ENCODE data around the gene ETS2. TPM values are rescaled to one million over a fixed set of nuclear protein-coding genes. Genes with fewer than 3 reads are reported as not detected.

Gene ETS2
- total RNA-seq, 1 experiment from 2014 or later: 132 TPM

DNA sequence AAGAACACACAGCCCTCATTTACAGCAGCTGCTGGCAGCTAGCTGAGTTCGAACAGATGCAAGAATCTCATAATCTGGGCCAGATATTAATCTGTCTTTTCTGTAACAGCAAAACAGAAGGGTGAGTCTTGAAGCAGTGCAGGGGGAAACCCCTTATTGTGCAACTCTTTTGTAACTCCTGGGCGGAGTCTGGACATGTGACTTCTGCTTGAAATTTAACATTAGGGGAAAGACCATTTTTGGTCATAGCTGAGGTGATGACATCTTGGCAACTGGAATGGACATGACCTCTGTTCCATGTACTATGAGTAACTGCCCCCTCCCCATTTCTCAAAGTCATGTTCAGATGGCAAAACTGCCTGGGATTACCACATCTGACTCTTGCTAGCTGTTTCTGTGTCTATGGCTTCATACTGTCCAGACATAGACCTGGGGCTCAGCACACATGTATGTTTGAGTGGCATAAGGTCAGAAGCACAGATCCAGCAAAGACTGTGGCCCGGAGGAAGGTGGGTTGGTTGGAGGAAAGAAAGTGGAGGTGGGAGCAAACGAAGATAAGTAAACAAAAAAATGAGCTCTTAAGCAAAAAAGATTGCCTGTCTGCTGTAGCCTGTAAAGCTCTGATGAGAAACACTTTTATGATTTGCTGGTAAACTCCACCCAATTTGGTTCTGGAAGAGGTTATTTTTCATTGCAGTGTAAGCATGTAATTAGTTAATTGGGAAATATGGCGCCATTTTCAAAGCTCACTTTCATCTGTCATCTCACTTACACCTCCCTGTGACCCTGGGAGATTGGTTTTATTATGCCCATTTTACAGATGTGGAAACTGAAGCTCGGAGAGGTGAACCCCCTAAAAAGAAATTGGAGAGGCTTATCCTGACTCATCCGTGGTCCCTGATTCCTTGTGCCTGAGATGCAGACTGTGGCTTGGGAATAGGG is 26.1 kb downstream of the ETS2 start:
- CTCF ChIA-PET: no interaction called here
- TF ChIP-seq SIN3A (IDR thresholded peaks at IDR 0.05; ENCODE audit: borderline replicate concordance, insufficient read depth, low read depth, low read length) (no peak), POLR2AphosphoS5 (IDR thresholded peaks at IDR 0.05; ENCODE audit: low read depth, low read length) (no peak), TCF7L2 (IDR thresholded peaks at IDR 0.05; ENCODE audit: low read depth, low read length) (no peak)
- TF ChIP-seq, protein P1, sequence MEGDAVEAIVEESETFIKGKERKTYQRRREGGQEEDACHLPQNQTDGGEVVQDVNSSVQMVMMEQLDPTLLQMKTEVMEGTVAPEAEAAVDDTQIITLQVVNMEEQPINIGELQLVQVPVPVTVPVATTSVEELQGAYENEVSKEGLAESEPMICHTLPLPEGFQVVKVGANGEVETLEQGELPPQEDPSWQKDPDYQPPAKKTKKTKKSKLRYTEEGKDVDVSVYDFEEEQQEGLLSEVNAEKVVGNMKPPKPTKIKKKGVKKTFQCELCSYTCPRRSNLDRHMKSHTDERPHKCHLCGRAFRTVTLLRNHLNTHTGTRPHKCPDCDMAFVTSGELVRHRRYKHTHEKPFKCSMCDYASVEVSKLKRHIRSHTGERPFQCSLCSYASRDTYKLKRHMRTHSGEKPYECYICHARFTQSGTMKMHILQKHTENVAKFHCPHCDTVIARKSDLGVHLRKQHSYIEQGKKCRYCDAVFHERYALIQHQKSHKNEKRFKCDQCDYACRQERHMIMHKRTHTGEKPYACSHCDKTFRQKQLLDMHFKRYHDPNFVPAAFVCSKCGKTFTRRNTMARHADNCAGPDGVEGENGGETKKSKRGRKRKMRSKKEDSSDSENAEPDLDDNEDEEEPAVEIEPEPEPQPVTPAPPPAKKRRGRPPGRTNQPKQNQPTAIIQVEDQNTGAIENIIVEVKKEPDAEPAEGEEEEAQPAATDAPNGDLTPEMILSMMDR (IDR thresholded peaks at IDR 0.05): no peak
- TF ChIP-seq, protein P2, sequence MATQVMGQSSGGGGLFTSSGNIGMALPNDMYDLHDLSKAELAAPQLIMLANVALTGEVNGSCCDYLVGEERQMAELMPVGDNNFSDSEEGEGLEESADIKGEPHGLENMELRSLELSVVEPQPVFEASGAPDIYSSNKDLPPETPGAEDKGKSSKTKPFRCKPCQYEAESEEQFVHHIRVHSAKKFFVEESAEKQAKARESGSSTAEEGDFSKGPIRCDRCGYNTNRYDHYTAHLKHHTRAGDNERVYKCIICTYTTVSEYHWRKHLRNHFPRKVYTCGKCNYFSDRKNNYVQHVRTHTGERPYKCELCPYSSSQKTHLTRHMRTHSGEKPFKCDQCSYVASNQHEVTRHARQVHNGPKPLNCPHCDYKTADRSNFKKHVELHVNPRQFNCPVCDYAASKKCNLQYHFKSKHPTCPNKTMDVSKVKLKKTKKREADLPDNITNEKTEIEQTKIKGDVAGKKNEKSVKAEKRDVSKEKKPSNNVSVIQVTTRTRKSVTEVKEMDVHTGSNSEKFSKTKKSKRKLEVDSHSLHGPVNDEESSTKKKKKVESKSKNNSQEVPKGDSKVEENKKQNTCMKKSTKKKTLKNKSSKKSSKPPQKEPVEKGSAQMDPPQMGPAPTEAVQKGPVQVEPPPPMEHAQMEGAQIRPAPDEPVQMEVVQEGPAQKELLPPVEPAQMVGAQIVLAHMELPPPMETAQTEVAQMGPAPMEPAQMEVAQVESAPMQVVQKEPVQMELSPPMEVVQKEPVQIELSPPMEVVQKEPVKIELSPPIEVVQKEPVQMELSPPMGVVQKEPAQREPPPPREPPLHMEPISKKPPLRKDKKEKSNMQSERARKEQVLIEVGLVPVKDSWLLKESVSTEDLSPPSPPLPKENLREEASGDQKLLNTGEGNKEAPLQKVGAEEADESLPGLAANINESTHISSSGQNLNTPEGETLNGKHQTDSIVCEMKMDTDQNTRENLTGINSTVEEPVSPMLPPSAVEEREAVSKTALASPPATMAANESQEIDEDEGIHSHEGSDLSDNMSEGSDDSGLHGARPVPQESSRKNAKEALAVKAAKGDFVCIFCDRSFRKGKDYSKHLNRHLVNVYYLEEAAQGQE (IDR thresholded peaks at IDR 0.05; ENCODE audit: insufficient read depth in 1 of 2, low read depth in 2 of 2, low read length in 1 of 2): no peak
- Histone ChIP-seq H3K9me3 (ENCODE audit: control insufficient read depth, insufficient read depth, low read depth, low read length) (no peaks in the 10 kb centered on the region), H3K36me3 (ENCODE audit: control insufficient read depth, insufficient read depth, low read length) (no peaks in the 10 kb centered on the region), H3K27me3 (ENCODE audit: control insufficient read depth, insufficient read depth, low read length) (no peaks in the 10 kb centered on the region), H3K4me3 (ENCODE audit: low read depth in 2 of 2, low read length in 2 of 2) (no peak overlapping the region), H3K27ac (ENCODE audit: low read length) (no peak overlapping the region), H3K4me1 (ENCODE audit: control insufficient read depth, insufficient read depth, low read length) (no peaks in the 10 kb centered on the region)
- no TSS peak for BruUV-seq (replicated peaks)
- ATAC-seq: no peak
- POLR2A ChIA-PET: no interaction called here
- DNase-seq (ENCODE audit: low read depth, low spot score): no peak
- in situ Hi-C loops (cut with HindIII; ENCODE audit: low pct_unique_long_range_greater_than_20kb, low sequenced_read_pairs): no loop called here
- intact Hi-C loops (cut with micrococcal nuclease; ENCODE audit: unreplicated experiment): no loop called here

DNA sequence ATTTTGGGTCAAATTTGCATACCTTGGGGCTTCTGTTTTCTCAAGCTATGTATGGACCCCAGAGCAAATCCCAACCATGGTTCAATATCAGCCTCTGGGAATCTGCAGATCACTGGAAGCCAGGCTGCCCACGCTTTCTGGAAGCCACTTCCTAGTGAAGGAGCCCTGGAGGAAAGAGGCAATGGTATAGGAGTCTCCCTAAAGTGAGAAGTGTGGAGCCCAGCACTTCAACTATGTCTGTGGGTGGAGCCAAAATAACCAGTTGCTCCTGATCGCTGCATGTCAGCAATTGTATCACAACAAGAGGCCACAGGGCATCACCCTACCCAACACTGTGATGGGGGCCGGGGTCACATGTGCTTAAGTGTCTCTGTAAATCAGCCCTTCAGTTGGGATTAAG is 26.9 kb downstream of the ETS2 start:
- CTCF ChIA-PET: no interaction called here

More for the DNA sequence above, 26.9 kb downstream of the ETS2 start:
- H3K36me3 ChIP-seq (ENCODE audit: control insufficient read depth, insufficient read depth, low read length): no peaks in the 10 kb centered on the region
- H3K27ac ChIP-seq (ENCODE audit: low read length): no peak overlapping the region
- POLR2A ChIA-PET: no interaction called here
- BruUV-seq (replicated peaks): no TSS peak
- intact Hi-C loops (cut with micrococcal nuclease; ENCODE audit: unreplicated experiment): no loop called here
- no peaks in the 10 kb centered on the region for H3K9me3 ChIP-seq (ENCODE audit: control insufficient read depth, insufficient read depth, low read depth, low read length)
- H3K4me3 ChIP-seq (ENCODE audit: low read depth in 2 of 2, low read length in 2 of 2): no peak overlapping the region
- DNase-seq (ENCODE audit: low read depth, low spot score): no peak
- in situ Hi-C loops (cut with HindIII; ENCODE audit: low pct_unique_long_range_greater_than_20kb, low sequenced_read_pairs): no loop called here
- no peaks in the 10 kb centered on the region for H3K27me3 ChIP-seq (ENCODE audit: control insufficient read depth, insufficient read depth, low read length)
- TF ChIP-seq, protein P1 (IDR thresholded peaks at IDR 0.05): no peak
- TF ChIP-seq, protein P2 (IDR thresholded peaks at IDR 0.05; ENCODE audit: insufficient read depth in 1 of 2, low read depth in 2 of 2, low read length in 1 of 2): no peak
- TF ChIP-seq TCF7L2 (IDR thresholded peaks at IDR 0.05; ENCODE audit: low read depth, low read length): no peak
- TF ChIP-seq SIN3A (IDR thresholded peaks at IDR 0.05; ENCODE audit: borderline replicate concordance, insufficient read depth, low read depth, low read length): no peak
- no peak for TF ChIP-seq POLR2AphosphoS5 (IDR thresholded peaks at IDR 0.05; ENCODE audit: low read depth, low read length)
- no peak for ATAC-seq
- H3K4me1 ChIP-seq (ENCODE audit: control insufficient read depth, insufficient read depth, low read length): no peaks in the 10 kb centered on the region
